GM19351 (cell line): ENCODE data around the gene CACNA1H.

Experiments used
- ATAC-seq: cut with Tn5 transposase; IDR thresholded peaks from one replicate; pipeline ENCODE4 v1.9.1; 2021; ENCODE audit warnings: mild to moderate bottlenecking, moderate library complexity; ENCODE audit not compliant: unreplicated experiment

Gene CACNA1H

DNA sequence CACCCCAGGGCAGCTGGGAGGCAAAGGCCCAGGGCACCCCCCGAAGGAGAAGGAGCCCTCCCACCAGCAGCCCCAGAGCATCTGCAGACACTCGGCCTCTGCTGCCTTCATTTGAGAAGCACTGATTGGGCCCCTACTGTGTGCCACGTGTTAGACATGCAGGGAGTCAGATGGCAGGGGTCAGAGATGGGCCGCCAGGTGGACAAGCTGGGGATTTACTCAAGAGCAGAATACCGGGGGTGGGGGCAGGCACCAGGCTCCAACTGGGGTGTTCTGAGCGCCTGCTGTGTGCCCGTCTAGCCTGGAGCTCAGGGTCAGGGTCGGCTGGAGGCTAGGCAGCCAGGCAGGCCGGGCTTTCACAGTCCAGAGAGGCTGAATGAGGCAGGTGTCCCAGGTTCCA lies 53.4 kb downstream of the CACNA1H start:
- no peak for ATAC-seq

DNA sequence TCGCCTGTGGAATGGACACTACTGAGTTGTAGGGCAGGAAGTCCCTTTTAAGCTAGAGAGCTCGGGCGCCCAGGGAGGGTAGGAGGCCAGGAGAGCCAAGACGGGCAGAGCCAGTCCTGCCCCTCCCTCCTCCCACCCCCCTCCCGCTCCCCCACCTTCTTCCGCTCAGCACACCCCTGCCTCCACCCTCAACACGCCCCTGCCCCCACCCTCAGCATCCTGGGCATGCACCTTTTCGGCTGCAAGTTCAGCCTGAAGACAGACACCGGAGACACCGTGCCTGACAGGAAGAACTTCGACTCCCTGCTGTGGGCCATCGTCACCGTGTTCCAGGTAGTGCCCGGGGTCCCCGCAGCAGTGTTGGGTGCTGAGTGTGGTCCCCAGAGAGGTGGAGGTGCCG lies 53.9 kb downstream of the CACNA1H start:
- ATAC-seq, result no peak

DNA sequence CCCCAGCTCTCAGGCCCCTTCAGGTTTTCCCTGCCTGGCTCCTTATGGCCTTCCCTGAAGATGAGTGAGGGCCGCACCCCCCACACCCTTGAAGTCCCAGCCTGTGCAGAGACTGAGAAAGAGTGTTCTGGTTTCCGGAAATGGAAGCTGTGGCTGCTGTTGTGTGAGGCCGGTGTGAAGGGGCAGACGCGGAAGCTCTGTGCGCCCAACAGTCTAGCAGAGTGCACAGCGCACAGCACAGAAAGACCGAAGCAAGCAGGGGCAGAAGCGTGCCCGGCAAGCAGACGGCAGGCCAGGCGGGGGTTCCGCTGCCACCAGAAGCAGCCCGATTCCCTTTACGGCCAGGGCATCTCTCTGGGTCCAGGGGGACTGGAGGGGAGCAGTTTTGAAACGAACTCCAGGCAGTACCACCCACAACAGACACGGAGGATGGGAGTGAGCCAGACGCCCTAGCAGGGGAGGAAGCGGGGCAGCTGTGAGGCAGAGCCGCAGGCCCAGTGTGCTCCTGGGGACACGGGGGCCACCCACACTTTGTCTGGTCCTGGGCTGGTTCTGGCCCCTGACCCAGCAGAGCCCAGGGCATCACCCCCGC lies 55.4 kb downstream of the CACNA1H start:
- no peak for ATAC-seq

DNA sequence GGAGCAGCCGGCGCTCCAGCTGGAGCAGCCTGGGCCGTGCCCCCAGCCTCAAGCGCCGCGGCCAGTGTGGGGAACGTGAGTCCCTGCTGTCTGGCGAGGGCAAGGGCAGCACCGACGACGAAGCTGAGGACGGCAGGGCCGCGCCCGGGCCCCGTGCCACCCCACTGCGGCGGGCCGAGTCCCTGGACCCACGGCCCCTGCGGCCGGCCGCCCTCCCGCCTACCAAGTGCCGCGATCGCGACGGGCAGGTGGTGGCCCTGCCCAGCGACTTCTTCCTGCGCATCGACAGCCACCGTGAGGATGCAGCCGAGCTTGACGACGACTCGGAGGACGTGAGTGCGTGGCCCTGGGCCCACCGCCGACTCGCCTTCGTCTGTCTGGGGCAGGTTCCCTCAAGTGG lies 56.2 kb downstream of the CACNA1H start:
- ATAC-seq, result no peak

DNA sequence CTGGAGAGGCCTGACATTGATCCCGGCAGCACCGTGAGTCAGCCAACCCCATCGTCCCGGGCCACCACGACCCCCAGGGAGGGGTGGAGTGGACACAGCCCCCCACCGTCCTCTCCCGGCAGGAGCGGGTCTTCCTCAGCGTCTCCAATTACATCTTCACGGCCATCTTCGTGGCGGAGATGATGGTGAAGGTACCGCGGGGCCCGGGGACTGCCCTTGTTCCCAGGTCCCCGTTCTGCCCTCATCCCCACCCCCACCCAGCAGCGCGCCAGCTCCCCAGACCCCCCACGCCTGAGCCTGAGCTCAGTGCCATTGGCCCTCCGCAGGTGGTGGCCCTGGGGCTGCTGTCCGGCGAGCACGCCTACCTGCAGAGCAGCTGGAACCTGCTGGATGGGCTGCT lies 57.6 kb downstream of the CACNA1H start:
- no peak for ATAC-seq

DNA sequence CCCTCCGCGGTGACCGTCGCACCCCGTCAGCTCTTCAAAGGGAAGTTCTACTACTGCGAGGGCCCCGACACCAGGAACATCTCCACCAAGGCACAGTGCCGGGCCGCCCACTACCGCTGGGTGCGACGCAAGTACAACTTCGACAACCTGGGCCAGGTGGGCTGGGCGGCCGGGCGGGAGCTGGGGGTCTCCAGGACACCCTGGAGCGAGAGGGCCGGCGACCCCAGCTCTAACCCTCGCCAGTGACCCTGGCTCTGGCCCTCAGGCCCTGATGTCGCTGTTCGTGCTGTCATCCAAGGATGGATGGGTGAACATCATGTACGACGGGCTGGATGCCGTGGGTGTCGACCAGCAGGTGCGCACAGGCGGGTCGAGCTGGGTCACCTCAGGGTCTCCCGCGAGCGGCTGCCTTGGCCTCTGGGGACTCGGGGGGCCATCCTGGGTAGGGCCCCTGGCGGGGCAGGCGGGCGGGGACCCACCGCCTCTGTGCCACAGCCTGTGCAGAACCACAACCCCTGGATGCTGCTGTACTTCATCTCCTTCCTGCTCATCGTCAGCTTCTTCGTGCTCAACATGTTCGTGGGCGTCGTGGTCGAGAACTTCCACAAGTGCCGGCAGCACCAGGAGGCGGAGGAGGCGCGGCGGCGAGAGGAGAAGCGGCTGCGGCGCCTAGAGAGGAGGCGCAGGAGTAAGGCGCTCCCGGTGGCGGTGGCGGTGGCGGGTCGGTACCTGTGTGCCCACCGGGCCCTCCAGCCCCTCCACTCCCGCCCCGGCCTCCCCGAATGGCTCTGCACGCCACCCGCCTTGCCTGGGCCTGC lies 58.8 kb downstream of the CACNA1H start:
- no peak for ATAC-seq

DNA sequence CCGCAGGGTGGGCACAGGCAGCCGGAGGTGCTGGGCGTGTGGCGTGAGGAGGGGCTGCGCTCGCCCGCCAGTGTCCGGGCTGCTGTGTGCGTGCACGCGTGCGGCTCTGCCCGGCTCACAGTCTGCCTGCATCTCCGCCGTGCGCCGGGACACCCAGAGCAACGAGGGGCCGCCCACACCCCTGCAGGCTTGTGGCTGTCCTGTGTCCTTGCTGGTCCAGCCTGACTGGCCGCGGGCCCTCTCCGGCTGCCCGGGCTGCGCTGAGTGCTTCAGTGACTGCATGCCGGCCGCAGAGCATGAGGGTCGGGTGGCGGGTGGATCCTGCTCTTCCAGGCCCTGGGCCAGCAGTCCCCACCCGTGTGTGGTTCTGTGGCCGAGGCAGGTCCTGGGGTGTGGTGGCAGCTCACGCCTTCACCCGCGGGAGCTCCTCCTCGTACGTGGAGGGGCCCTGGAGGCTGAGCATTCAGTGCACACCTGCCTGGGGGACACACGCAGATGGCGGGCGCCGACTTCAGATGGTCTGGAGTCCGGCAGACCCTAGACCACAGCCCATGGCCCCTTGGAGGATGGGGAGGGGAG lies 59.8 kb downstream of the CACNA1H start:
- ATAC-seq, result no peak

DNA sequence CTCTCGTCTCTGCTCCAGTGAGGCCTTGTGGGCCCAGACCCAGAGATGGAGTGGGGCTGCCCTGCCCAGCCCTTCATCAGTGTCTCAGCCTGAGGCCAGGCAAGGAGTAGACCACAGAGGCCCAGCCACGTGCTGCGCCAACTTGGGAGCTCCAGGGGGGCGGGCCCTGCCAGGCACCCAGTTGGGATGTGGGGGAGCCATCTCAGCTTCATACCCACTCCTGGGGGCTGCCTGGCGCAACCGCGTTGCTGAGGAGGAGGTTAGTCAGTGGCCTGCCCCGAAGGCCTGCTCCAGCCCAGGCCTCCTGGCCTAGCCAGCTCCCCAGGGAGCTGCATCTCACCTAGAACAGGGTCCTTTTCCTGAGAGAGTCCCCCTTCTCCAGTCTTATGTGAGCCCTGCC lies 60.3 kb downstream of the CACNA1H start:
- ATAC-seq, result no peak

DNA sequence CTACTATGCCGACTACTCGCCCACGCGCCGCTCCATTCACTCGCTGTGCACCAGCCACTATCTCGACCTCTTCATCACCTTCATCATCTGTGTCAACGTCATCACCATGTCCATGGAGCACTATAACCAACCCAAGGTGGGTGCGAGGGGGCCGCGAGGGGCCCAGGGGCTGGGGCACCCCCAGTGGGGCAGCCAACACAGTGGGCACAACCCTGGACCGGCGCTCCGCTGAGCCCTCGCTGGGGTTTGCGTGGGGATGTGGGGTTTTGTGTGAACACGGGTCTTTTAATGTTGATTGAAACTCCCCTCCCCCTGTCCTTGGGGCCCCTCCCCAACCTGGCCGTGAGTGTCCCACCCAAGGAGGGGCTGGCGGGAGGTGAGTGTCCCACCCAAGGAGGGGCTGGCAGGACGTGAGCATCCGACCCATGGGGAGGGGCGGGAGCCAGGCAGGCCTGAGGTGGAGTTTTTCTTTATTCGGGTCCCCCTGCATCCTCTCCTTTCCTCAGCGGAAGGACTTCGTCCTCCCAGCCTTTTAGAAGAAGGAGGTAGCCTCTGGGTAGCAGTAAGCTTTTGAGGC lies 61.0 kb downstream of the CACNA1H start:
- no peak for ATAC-seq

DNA sequence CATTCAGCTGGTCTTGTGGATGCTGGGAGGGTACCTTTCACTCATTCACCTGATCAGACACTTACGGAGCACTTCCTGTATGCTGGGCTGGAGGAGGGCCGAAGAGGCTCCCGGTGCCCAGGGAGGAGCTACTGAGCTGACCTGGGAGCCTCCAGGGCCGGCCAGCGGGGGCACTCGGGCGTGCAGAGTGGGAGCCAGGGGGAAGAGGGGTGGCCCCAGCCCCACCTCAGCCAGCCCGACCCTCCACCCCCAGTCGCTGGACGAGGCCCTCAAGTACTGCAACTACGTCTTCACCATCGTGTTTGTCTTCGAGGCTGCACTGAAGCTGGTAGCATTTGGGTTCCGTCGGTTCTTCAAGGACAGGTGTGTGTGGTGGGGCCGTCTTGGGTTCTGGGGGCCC lies 61.8 kb downstream of the CACNA1H start:
- no peak for ATAC-seq

DNA sequence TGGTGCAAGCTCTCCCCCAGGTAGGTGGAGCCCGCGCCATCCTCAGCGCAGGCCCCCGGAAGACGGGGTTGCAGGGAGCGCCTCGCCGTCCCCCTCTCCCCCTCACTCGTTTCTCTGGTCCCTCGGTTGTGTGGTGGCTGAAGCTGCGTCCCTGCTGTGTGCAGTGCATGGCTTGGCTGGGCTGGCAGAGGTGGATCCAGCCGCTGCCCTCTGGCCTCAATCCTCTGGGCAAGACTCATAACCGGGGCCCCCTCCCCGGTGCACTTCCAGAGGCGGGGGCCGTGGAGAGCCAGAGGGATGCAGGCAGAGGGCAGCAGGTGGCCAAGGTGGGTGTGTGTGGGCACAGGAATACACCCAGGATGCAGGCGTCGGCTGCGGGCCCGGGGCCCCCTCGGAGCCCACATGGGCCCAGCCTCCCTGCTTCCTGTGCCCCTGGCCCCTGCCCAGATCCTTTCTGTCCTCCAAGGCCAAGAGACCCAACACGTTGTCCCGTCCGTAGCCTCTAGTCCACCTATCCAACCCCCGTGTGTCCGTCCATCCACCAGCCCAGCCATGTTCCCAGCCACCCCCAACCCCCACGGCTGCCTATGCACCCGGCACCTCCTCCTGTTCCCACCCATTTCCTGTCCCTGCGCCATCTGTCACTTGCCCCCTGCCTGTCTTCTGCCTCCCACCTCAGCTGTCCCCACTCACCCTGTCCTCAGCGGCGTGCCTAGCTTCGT lies 62.8 kb downstream of the CACNA1H start:
- ATAC-seq, result no peak

DNA sequence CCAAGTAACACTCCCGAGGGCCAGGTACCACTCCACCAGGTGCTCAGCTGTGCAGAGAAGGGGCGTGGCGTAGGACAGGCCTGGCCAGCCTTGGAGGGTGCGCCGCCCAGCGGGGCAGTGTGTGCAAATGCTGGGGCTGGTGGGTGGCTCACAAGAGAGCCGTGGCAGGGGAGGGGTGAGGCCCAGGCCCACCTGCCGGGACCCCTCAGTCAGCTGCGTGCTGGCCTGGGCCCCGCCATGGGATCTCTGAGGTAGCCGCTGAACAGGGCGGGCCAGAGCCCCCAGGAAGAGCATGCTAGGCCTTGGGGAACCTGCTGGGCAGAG lies 63.4 kb downstream of the CACNA1H start:
- ATAC-seq, result no peak

DNA sequence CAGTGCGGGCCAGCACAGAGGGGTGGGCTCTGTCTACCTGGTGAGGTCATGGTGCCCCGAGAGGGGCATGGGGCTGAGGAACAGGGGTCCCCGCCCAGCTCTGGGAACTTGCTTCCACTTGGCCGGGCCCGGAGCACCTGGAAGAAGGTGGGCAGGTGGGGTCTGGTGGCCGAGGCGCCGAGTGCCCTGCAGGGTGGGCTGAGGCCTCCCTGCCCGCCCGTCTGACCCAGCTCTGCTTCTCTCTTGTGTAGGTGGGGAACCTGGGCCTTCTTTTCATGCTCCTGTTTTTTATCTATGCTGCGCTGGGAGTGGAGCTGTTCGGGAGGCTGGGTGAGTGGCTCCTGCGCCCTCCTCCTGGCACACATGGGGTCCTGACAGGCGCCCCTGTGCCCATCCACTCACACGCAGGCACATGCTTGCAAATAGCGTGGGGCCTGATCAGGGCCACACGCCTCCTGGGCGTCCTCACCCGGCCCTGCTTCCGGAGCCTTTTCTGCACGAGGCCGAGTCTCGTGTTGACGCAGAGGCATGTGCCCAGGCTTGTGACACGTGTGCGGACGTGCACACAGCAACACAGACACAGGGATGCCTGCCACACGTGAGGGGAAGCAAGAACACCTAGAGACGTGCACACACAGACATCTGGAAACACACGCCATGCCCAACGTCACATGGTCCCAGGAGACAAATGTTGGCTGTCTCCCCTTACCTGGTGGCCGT lies 63.9 kb downstream of the CACNA1H start:
- no peak for ATAC-seq

DNA sequence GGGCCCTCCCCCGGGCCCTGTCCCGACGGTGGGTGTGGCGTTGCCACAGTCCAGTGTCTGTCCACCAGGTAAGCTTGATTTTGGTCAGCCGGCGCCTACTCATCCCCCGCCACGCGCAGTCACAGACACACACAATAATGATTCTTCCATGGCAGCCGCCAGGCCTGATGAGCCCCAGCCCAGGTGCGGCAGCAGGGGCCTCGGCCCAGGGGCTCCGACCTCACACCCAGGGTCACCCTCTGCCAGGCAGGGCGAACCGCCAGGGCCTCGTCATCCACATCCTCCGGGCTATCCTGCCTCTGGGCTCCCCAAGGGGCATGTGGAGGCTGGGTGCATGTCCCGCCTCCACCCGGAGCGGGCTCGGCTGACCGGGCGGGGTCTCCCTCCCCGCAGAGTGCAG lies 64.6 kb downstream of the CACNA1H start:
- no peak for ATAC-seq

DNA sequence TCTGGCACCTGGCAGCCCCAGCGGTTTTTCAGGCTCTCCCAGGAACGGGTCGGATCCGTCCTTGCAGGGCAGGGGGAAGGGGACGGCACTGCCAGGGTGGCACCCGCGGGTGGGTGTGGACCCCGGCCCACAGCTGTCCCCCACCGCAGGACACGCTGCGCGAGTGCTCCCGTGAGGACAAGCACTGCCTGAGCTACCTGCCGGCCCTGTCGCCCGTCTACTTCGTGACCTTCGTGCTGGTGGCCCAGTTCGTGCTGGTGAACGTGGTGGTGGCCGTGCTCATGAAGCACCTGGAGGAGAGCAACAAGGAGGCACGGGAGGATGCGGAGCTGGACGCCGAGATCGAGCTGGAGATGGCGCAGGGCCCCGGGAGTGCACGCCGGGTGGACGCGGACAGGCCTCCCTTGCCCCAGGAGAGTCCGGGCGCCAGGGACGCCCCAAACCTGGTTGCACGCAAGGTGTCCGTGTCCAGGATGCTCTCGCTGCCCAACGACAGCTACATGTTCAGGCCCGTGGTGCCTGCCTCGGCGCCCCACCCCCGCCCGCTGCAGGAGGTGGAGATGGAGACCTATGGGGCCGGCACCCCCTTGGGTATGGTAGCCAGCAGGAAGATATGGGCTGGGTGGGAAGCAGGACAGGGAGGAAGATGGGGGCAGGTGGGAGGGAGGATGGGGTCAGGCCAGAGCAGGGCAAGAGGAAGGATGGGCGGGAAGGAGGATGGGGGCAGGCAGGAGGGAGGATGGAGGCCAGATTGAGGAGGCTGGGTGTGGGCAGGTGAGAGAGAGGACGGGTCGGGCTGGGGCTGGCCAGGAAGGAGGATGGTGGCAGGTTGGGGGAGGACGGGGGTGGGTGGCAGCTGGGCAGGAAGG lies 65.4 kb downstream of the CACNA1H start:
- no peak for ATAC-seq

DNA sequence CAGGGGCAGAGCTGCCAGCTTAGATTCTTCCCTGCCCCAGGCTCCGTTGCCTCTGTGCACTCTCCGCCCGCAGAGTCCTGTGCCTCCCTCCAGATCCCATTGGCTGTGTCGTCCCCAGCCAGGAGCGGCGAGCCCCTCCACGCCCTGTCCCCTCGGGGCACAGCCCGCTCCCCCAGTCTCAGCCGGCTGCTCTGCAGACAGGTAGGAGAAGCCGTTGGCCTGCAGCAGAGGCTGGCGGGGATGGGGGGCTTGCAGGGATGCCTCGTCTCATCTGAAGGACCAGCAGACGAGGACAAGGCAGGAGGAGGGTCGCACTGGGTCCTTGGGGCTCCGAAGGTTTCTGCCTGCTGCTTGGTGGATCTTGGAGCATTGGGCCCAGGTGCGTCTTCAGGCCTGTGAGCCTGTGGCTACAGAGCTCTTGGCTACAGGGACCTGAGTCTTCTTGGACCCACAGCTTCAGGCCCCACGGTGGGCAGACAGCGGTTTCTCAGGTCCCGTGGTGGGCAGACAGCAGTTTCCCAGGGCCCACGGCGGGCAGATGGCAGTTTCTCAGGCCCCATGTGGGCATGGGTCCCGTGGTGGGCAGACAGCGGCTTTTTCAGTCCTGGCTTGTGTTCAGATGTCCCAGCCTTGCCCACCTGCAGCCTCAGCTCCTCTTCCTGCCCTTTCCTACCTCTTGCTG lies 66.2 kb downstream of the CACNA1H start:
- no peak for ATAC-seq

DNA sequence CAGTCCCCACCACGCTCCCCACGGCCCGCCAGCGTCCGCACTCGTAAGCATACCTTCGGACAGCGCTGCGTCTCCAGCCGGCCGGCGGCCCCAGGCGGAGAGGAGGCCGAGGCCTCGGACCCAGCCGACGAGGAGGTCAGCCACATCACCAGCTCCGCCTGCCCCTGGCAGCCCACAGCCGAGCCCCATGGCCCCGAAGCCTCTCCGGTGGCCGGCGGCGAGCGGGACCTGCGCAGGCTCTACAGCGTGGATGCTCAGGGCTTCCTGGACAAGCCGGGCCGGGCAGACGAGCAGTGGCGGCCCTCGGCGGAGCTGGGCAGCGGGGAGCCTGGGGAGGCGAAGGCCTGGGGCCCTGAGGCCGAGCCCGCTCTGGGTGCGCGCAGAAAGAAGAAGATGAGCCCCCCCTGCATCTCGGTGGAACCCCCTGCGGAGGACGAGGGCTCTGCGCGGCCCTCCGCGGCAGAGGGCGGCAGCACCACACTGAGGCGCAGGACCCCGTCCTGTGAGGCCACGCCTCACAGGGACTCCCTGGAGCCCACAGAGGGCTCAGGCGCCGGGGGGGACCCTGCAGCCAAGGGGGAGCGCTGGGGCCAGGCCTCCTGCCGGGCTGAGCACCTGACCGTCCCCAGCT lies 67.3 kb downstream of the CACNA1H start:
- no peak for ATAC-seq

DNA sequence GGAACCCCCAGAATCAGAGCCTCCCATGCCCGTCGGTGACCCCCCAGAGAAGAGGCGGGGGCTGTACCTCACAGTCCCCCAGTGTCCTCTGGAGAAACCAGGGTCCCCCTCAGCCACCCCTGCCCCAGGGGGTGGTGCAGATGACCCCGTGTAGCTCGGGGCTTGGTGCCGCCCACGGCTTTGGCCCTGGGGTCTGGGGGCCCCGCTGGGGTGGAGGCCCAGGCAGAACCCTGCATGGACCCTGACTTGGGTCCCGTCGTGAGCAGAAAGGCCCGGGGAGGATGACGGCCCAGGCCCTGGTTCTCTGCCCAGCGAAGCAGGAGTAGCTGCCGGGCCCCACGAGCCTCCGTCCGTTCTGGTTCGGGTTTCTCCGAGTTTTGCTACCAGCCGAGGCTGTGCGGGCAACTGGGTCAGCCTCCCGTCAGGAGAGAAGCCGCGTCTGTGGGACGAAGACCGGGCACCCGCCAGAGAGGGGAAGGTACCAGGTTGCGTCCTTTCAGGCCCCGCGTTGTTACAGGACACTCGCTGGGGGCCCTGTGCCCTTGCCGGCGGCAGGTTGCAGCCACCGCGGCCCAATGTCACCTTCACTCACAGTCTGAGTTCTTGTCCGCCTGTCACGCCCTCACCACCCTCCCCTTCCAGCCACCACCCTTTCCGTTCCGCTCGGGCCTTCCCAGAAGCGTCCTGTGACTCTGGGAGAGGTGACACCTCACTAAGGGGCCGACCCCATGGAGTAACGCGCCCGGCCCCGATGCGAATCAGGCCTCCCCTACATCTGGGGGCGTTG lies 68.1 kb downstream of the CACNA1H start:
- ATAC-seq, result no peak
